Measurements from ENCODE around the gene NPC1. TPM values are rescaled to one million over a fixed set of nuclear protein-coding genes. Genes with fewer than 3 reads are reported as not detected.

NPC1 gene
- total RNA-seq, 3 donors from 2014 or later = 39.5 to 100 (median 81.3) TPM

- Histone ChIP-seq H3K4me3 (no peak overlapping the region), H3K4me1 (peaks cover 0 to 6% of the 10 kb centered on the region in 2 donors), H3K36me3 (no peaks in the 10 kb centered on the region), H3K27me3 (no peaks in the 10 kb centered on the region), H3K9me3 (no peaks in the 10 kb centered on the region), H3K27ac (no peak overlapping the region)
- intact Hi-C loops (cut with DNase I; ENCODE audit: low total_unique reads) = loop anchor here (10.0 kb wide), 2 partner anchors 193 to 727 kb away; no protein-coding TSS in a partner anchor
- TF ChIP-seq CTCF (IDR thresholded peaks at IDR 0.05) = no peak
- TF ChIP-seq POLR2A (IDR thresholded peaks at IDR 0.05) = no peak
- no peak for TF ChIP-seq POLR2AphosphoS5 (IDR thresholded peaks at IDR 0.05)
- no peak for DNase-seq (ENCODE audit: low spot score in 2 of 2)
These were observed 84.7 kb downstream of the NPC1 start for GRCh38 chr18:23501626-23502025.

- Histone ChIP-seq H3K27me3 (no peaks in the 10 kb centered on the region), H3K4me1 (peaks cover 0 to 2% of the 10 kb centered on the region in 2 donors), H3K4me3 (no peak overlapping the region), H3K9me3 (no peaks in the 10 kb centered on the region), H3K36me3 (no peaks in the 10 kb centered on the region), H3K27ac (no peak overlapping the region)
- DNase-seq (ENCODE audit: low spot score in 2 of 2) = no peak
- TF ChIP-seq POLR2A (IDR thresholded peaks at IDR 0.05) (no peak), POLR2AphosphoS5 (IDR thresholded peaks at IDR 0.05) (no peak), CTCF (IDR thresholded peaks at IDR 0.05) (no peak)
- intact Hi-C loops (cut with DNase I; ENCODE audit: low total_unique reads) = no loop called here
These were observed 87.0 kb downstream of the NPC1 start for GRCh38 chr18:23499291-23499781.

- DNase-seq (ENCODE audit: low spot score in 2 of 2) = peak in 1 of 2 donors; percentile 47
- intact Hi-C loops (cut with DNase I; ENCODE audit: low total_unique reads) = no loop called here
- Histone ChIP-seq H3K4me3 (no peak overlapping the region), H3K36me3 (no peaks in the 10 kb centered on the region), H3K4me1 (no peaks in the 10 kb centered on the region), H3K27ac (no peak overlapping the region), H3K9me3 (no peaks in the 10 kb centered on the region), H3K27me3 (no peaks in the 10 kb centered on the region)
- no peak for TF ChIP-seq POLR2AphosphoS5 (IDR thresholded peaks at IDR 0.05)
- peak; percentile 42 to 67 (median 55) for TF ChIP-seq CTCF (IDR thresholded peaks at IDR 0.05)
- TF ChIP-seq POLR2A (IDR thresholded peaks at IDR 0.05) = no peak
These were observed 87.4 kb downstream of the NPC1 start for GRCh38 chr18:23498877-23499276.

DNA sequence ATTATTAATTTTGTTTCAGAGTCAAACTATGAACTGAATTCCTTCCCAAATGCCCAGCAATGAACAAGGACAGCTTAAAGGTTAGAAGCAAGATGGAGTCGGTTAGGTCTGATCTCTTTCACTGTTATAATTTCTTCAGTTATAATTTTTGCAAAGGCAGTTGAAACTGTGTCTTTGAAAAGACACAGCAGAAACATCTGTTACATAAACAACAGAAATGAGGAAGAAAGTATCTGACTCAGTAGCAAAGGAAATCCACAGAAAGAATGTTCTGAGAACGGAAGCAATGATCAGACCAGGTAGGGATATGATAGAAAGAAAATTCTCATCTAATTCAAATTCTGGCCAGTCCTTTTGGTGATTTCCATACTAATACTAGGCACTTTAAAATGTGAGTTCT, 88.2 kb downstream of the NPC1 start:
- H3K27me3 ChIP-seq = no peaks in the 10 kb centered on the region
- no peaks in the 10 kb centered on the region for H3K9me3 ChIP-seq
- no peaks in the 10 kb centered on the region for H3K4me1 ChIP-seq
- no peak for DNase-seq (ENCODE audit: low spot score in 2 of 2)
- no peaks in the 10 kb centered on the region for H3K36me3 ChIP-seq
- H3K4me3 ChIP-seq = no peak overlapping the region
- intact Hi-C loops (cut with DNase I; ENCODE audit: low total_unique reads) = no loop called here
- TF ChIP-seq CTCF (IDR thresholded peaks at IDR 0.05) = no peak
- H3K27ac ChIP-seq = no peak overlapping the region

- Histone ChIP-seq H3K4me3 (no peak overlapping the region), H3K36me3 (no peaks in the 10 kb centered on the region), H3K9me3 (no peaks in the 10 kb centered on the region), H3K27ac (no peak overlapping the region), H3K4me1 (no peaks in the 10 kb centered on the region), H3K27me3 (no peaks in the 10 kb centered on the region)
- peak; percentile 32 to 57 for DNase-seq (ENCODE audit: low spot score in 2 of 2)
- intact Hi-C loops (cut with DNase I; ENCODE audit: low total_unique reads) = no loop called here
- TF ChIP-seq POLR2A (IDR thresholded peaks at IDR 0.05) = no peak
- TF ChIP-seq CTCF (IDR thresholded peaks at IDR 0.05) = no peak
- no peak for TF ChIP-seq POLR2AphosphoS5 (IDR thresholded peaks at IDR 0.05)
These were observed 90.4 kb downstream of the NPC1 start for GRCh38 chr18:23495723-23496440.
